GM12878 (cell line): Measurements from ENCODE around the gene GHRH. TPM values are rescaled to one million over a fixed set of nuclear protein-coding genes. Genes with fewer than 3 reads are reported as not detected.

Source experiments
- ATAC-seq: fragments of 200-7000 bp; cut with Tn5 transposase; 3 replicates; pipeline ENCODE4 v1.9.1; 2020; ENCODE audit warnings: mild to moderate bottlenecking, moderate library complexity
- BruUV-seq: library from RNA; stranded (reverse); fragments of 400-500 nt; replicated peaks from 2 replicates; lab custom pipeline; 2021; lab: Mats Ljungman, UMichigan
- CTCF ChIA-PET: fragments of 300-600 bp; sonication (Branson Sonifier 250); formaldehyde crosslinking; extraction: SDS; loops from one replicate; lab custom pipeline; 2021; ENCODE audit warnings: inconsistent platforms; lab: Yijun Ruan, JAX
- POLR2A ChIA-PET: fragments of 350-600 bp; formaldehyde crosslinking; extraction: SDS; loops from one replicate; lab custom pipeline; 2021; ENCODE audit warnings: inconsistent platforms; lab: Charles Lee
- RAD21 ChIA-PET: fragments of 300-600 bp; sonication (Branson Sonifier 250); formaldehyde crosslinking; loops from one replicate; lab custom pipeline; 2023; ENCODE audit warnings: antibody characterized with exemption; ENCODE audit not compliant: unreplicated experiment; lab: Charles Lee
- SMC1A ChIA-PET: fragments of 300-600 bp; sonication (Branson Sonifier 250); formaldehyde crosslinking; loops from one replicate; lab custom pipeline; 2023; ENCODE audit not compliant: unreplicated experiment, uncharacterized antibody; lab: Charles Lee
- DNase-seq: peaks from one replicate; pipeline ENCODE4 v3.0.0-alpha.2; 2011; ENCODE audit warnings: low read depth, low spot score
- FAIRE-seq: peaks from 3 replicates; lab custom pipeline; 2011; peaks lifted over from hg19 to GRCh38; lab: Jason Lieb, UNC
- H2AFZ ChIP-seq: 2 replicates; pipeline ENCODE4 v1.6.0; 2011; ENCODE audit warnings: low read depth, low read length, control low read depth; ENCODE audit not compliant: control insufficient read depth
- H3K27ac ChIP-seq: 2 replicates; pipeline ENCODE4 v1.5.1; 2011; ENCODE audit warnings: control low read depth; ENCODE audit not compliant: control insufficient read depth, insufficient read depth
- H3K27me3 ChIP-seq, 2 experiments: replicated peaks in 1 of 2; 2 replicates each; pipeline versions ENCODE4 v1.6.0 to v1.6.1; 2011; ENCODE audit warnings: low read length in 1 of 2; ENCODE audit not compliant: control insufficient read depth in 2 of 2, insufficient read depth in 2 of 2
- H3K36me3 ChIP-seq, 2 experiments: 2 replicates each; pipeline ENCODE4 v1.5.1; 2011; ENCODE audit warnings: low read length in 1 of 2; ENCODE audit not compliant: control insufficient read depth in 2 of 2, insufficient read depth in 2 of 2
- H3K4me1 ChIP-seq: 2 replicates; pipeline ENCODE4 v1.6.1; 2011; ENCODE audit warnings: mild to moderate bottlenecking, low read length, moderate library complexity, mixed read lengths; ENCODE audit not compliant: control insufficient read depth, insufficient read depth
- H3K4me2 ChIP-seq: 2 replicates; pipeline ENCODE4 v1.6.0; 2011; ENCODE audit warnings: control low read depth; ENCODE audit not compliant: control insufficient read depth, insufficient read depth
- H3K4me3 ChIP-seq: fragments of 200-600 bp; sonication (generic); 2 replicates; pipeline ENCODE4 v1.5.1; 2016
- H3K79me2 ChIP-seq: 2 replicates; pipeline ENCODE4 v1.6.0; 2011; ENCODE audit warnings: low read length; ENCODE audit not compliant: control insufficient read depth, insufficient read depth
- H3K9ac ChIP-seq: 2 replicates; pipeline ENCODE4 v1.8.0; 2011; ENCODE audit warnings: low read length, control low read depth, mixed read lengths; ENCODE audit not compliant: control insufficient read depth, insufficient read depth
- H3K9me3 ChIP-seq: replicated peaks from 3 replicates; pipeline ENCODE4 v1.5.1; 2011; ENCODE audit warnings: mild to moderate bottlenecking, low read length; ENCODE audit not compliant: control insufficient read depth, insufficient read depth
- H4K20me1 ChIP-seq: 2 replicates; pipeline ENCODE4 v1.6.0; 2011; ENCODE audit not compliant: control insufficient read depth, insufficient read depth
- BHLHE40 ChIP-seq, 2 experiments: fragments of 450-650 bp in 1 of 2; IDR thresholded peaks; 2 replicates each; pipeline ENCODE4 v1.6.1; 2011 to 2017; ENCODE audit warnings: low read depth in 2 of 2, borderline replicate concordance in 1 of 2, improper control_type of control experiment in 1 of 2, low read length in 1 of 2, mild to moderate bottlenecking in 1 of 2
- CTCF ChIP-seq, 3 experiments: IDR thresholded peaks in 2 of 3; conservative IDR thresholded peaks in 1 of 3; 2 replicates each; pipeline ENCODE4 v1.5.1; 2011; ENCODE audit warnings: low read depth in 3 of 3, low read length in 3 of 3, mild to moderate bottlenecking in 3 of 3, control low read depth in 2 of 3, moderate library complexity in 2 of 3, inconsistent platforms in 1 of 3, mixed read lengths in 1 of 3; ENCODE audit not compliant: control insufficient read depth in 2 of 3, insufficient read depth in 1 of 3; ENCODE audit errors: extremely low read depth in 1 of 3
- E2F4 ChIP-seq: IDR thresholded peaks from 2 replicates; pipeline ENCODE4 v1.6.1; 2012; ENCODE audit warnings: low read depth, low read length, improper control_type of control experiment
- E4F1 ChIP-seq: fragments of 450-650 bp; IDR thresholded peaks from 2 replicates; pipeline ENCODE4 v1.6.1; 2018; ENCODE audit warnings: borderline replicate concordance, mild to moderate bottlenecking; ENCODE audit not compliant: partially characterized antibody
- HDAC2 ChIP-seq: fragments of 200-600 bp; sonication (generic); IDR thresholded peaks from 2 replicates; pipeline ENCODE4 v1.6.1; 2017
- IRF5 ChIP-seq: fragments of 450-650 bp; IDR thresholded peaks from 2 replicates; pipeline ENCODE4 v1.6.1; 2017; ENCODE audit warnings: borderline replicate concordance
- KLF5 ChIP-seq: fragments of 450-650 bp; IDR thresholded peaks from 2 replicates; pipeline ENCODE4 v1.6.1; 2014; ENCODE audit warnings: mild to moderate bottlenecking; ENCODE audit not compliant: partially characterized antibody
- LARP7 ChIP-seq: fragments of 450-650 bp; IDR thresholded peaks from 2 replicates; pipeline ENCODE4 v1.6.1; 2017; ENCODE audit warnings: mild to moderate bottlenecking
- MLLT1 ChIP-seq: fragments of 450-650 bp; IDR thresholded peaks from 2 replicates; pipeline ENCODE4 v1.6.1; 2016; ENCODE audit warnings: mild to moderate bottlenecking
- PKNOX1 ChIP-seq: fragments of 450-650 bp; IDR thresholded peaks from 2 replicates; pipeline ENCODE4 v1.6.1; 2016; ENCODE audit warnings: mild to moderate bottlenecking
- RFX5 ChIP-seq: IDR thresholded peaks from 2 replicates; pipeline ENCODE4 v1.6.1; 2011; ENCODE audit warnings: low read depth, low read length, improper control_type of control experiment
- SRF ChIP-seq, 2 experiments: IDR thresholded peaks; 2 replicates each; pipeline ENCODE4 v1.6.1; 2011; ENCODE audit warnings: low read depth in 2 of 2, low read length in 2 of 2, mild to moderate bottlenecking in 1 of 2, moderate library complexity in 1 of 2
- ZNF217 ChIP-seq: fragments of 450-650 bp; IDR thresholded peaks from 2 replicates; pipeline ENCODE4 v1.6.1; 2017; ENCODE audit warnings: antibody characterized with exemption, mild to moderate bottlenecking
- WGBS: methylation state at CpG from one replicate; pipeline ENCODE4 v1.1.6; 2016; ENCODE audit warnings: low lambda C conversion rate; ENCODE audit not compliant: insufficient replicate concordance, insufficient coverage; ENCODE audit errors: missing lambda C conversion rate; 5-methylcytosine and 5-hydroxymethylcytosine counted together
- in situ Hi-C: fragments of 300-500 bp; cut with MboI; formaldehyde crosslinking; loops from 9 replicates; pipeline ENCODE4 v1.14.3; 2018; ENCODE audit warnings: mixed read lengths
- intact Hi-C: fragments of 100-400 bp; cut with micrococcal nuclease; formaldehyde crosslinking; loops from one replicate; pipeline ENCODE4 v1.14.2; 2022; ENCODE audit not compliant: unreplicated experiment
- polyA plus RNA-seq, 11 experiments: library from polyadenylated mRNA; depleted of rRNA in 4 of 11; unstranded in 6 of 11; stranded (reverse) in 5 of 11; fragments of >200 nt; fragmentation: Nextera tagmentation in 4 of 11; fragmentation: Illumina TruSeq in 1 of 11; extraction: Ambion mirVana in 4 of 11; extraction: Trizol in 1 of 11; gene quantifications; 1 replicate in 1 of 11; 2 replicates in 10 of 11; pipeline versions ENCODE4 v1.2.1 to v1.2.3, GENCODE V29; 2011 to 2016; ENCODE audit warnings: inconsistent platforms in 2 of 11, missing spikeins in 2 of 11, low read depth in 1 of 11
- total RNA-seq, 4 experiments: library from RNA; depleted of rRNA in 3 of 4; stranded (reverse); fragments of >200 nt in 3 of 4; fragmentation: Illumina TruSeq in 1 of 4; extraction: Trizol in 1 of 4; gene quantifications; 2 replicates each; pipeline versions ENCODE4 v1.2.1 to v1.2.3, GENCODE V29; 2013 to 2021

GHRH gene
- total and polyA plus RNA-seq, 10 of the 15 experiments (the other 5 are each of a cell fraction or from before 2014, with no cell fraction given): not detected

- no peak for TF ChIP-seq IRF5
- TF ChIP-seq RFX5: no peak
- TF ChIP-seq ZNF217: no peak
- TF ChIP-seq MLLT1: no peak
Measured at GRCh38 chr20:37238935-37239451, 22.6 kb downstream of the GHRH start (continued).

- no peak overlapping the region for H3K4me3 ChIP-seq
- ChIA-PET RAD21 (no interaction called here), POLR2A (no interaction called here), SMC1A (no interaction called here), CTCF (no interaction called here)
- H2AFZ ChIP-seq: no peak overlapping the region
- H3K4me2 ChIP-seq: no peak overlapping the region
- no peaks in the 10 kb centered on the region for H3K4me1 ChIP-seq
- in situ Hi-C loops (no loop called here), intact Hi-C loops (no loop called here)
- no peaks in the 10 kb centered on the region for H3K27me3 ChIP-seq
- FAIRE-seq (no peak), DNase-seq (no peak), ATAC-seq (no peak)
- H3K79me2 ChIP-seq: no peaks in the 10 kb centered on the region
- no peak overlapping the region for H3K9ac ChIP-seq
- BruUV-seq: no TSS peak
- no peaks in the 10 kb centered on the region for H3K9me3 ChIP-seq
- H4K20me1 ChIP-seq: no peaks in the 10 kb centered on the region
- H3K36me3 ChIP-seq: peaks cover 40 to 57% of the 10 kb centered on the region in 2 experiments
- 91% methylated on average over 6 of the region's 6 CpGs for WGBS
- H3K27ac ChIP-seq: no peak overlapping the region
- TF ChIP-seq LARP7 (no peak), PKNOX1 (no peak), E4F1 (no peak), BHLHE40 (IDR thresholded peaks at IDR 0.05; ENCODE audit: borderline replicate concordance in 1 of 2, low read depth in 2 of 2, low read length in 1 of 2) (no peak), E2F4 (no peak), CTCF (IDR thresholded peaks at IDR 0.05 in 2 of 3, conservative IDR thresholded peaks at IDR 0.05 in 1 of 3; ENCODE audit: control insufficient read depth in 2 of 3, extremely low read depth in 1 of 3, insufficient read depth in 1 of 3, low read depth in 3 of 3, low read length in 3 of 3) (no peak), KLF5 (no peak), SRF (IDR thresholded peaks at IDR 0.05; ENCODE audit: low read depth in 2 of 2, low read length in 2 of 2) (no peak), HDAC2 (no peak)
Measured at GRCh38 chr20:37238426-37238825, 23.2 kb downstream of the GHRH start.
